CD14-positive monocyte (primary cell): Measurements from ENCODE around the gene RGS19. TPM values are rescaled to one million over a fixed set of nuclear protein-coding genes. Genes with fewer than 3 reads are reported as not detected.

Experiments used
- DNase-seq, 3 donors: peaks; one replicate each; pipeline ENCODE4 v3.0.0-alpha.2; 2011 to 2022
- H2AFZ ChIP-seq: 2 replicates; pipeline ENCODE4 v1.6.0; 2012; ENCODE audit warnings: mild to moderate bottlenecking, low read depth, low read length, inconsistent platforms; ENCODE audit not compliant: insufficient read depth, poor library complexity, severe bottlenecking
- H3K27ac ChIP-seq, 2 donors: 1 replicate in 1 of 2; 2 replicates in 1 of 2; pipeline ENCODE4 v1.5.1; 2012 to 2013; ENCODE audit warnings: low read length in 2 of 2, control low read depth in 1 of 2, inconsistent platforms in 1 of 2, low read depth in 1 of 2, mild to moderate bottlenecking in 1 of 2
- H3K27me3 ChIP-seq, 2 donors: one replicate each; pipeline versions ENCODE4 v1.6.0 to v1.6.1; 2011 to 2013; ENCODE audit warnings: low read length in 2 of 2; ENCODE audit not compliant: control insufficient read depth in 2 of 2, insufficient read depth in 2 of 2
- H3K36me3 ChIP-seq, 2 donors: replicated peaks in 1 of 2; 1 replicate in 1 of 2; 2 replicates in 1 of 2; pipeline versions ENCODE4 v1.5.1 to v1.6.1; 2012 to 2013; ENCODE audit warnings: low read length in 2 of 2, control low read depth in 1 of 2, inconsistent platforms in 1 of 2, mild to moderate bottlenecking in 1 of 2; ENCODE audit not compliant: insufficient read depth in 2 of 2, control insufficient read depth in 1 of 2
- H3K4me1 ChIP-seq, 2 donors: 1 replicate in 1 of 2; 2 replicates in 1 of 2; pipeline versions ENCODE4 v1.5.1 to v1.6.1; 2012 to 2013; ENCODE audit warnings: low read length in 2 of 2, control low read depth in 1 of 2, inconsistent platforms in 1 of 2, mild to moderate bottlenecking in 1 of 2, moderate library complexity in 1 of 2; ENCODE audit not compliant: insufficient read depth in 2 of 2, control insufficient read depth in 1 of 2
- H3K4me2 ChIP-seq: replicated peaks from 2 replicates; pipeline ENCODE3; 2012; ENCODE audit warnings: low read length, moderate library complexity, mild to moderate bottlenecking; ENCODE audit not compliant: poor library complexity, severe bottlenecking; ENCODE audit errors: extremely low read depth
- H3K4me3 ChIP-seq, 3 experiments: fragments of 200-600 bp in 1 of 3; sonication (generic) in 1 of 3; replicated peaks in 1 of 3; 1 replicate in 2 of 3; 2 replicates in 1 of 3; pipeline ENCODE4 v1.5.1; 2011 to 2013; ENCODE audit warnings: low read length in 3 of 3, mild to moderate bottlenecking in 3 of 3, control low read depth in 2 of 3, low read depth in 2 of 3, inconsistent platforms in 1 of 3, moderate library complexity in 1 of 3
- H3K79me2 ChIP-seq: 2 replicates; pipeline ENCODE4 v1.6.0; 2012; ENCODE audit warnings: mild to moderate bottlenecking, control low read depth, inconsistent platforms, low read length, moderate library complexity; ENCODE audit not compliant: insufficient read depth
- H3K9ac ChIP-seq: 2 replicates; pipeline ENCODE4 v1.6.0; 2017; ENCODE audit warnings: low read length, mild to moderate bottlenecking; ENCODE audit not compliant: insufficient read depth, poor library complexity, severe bottlenecking
- H3K9me3 ChIP-seq, 2 donors: replicated peaks in 1 of 2; 1 replicate in 1 of 2; 2 replicates in 1 of 2; pipeline versions ENCODE4 v1.5.1 to v1.6.1; 2012 to 2013; ENCODE audit warnings: low read length in 2 of 2, control low read depth in 1 of 2; ENCODE audit not compliant: control insufficient read depth in 1 of 2, insufficient read depth in 1 of 2
- H4K20me1 ChIP-seq: 2 replicates; pipeline ENCODE4 v1.6.0; 2012; ENCODE audit warnings: mild to moderate bottlenecking, low read length, control low read depth, moderate library complexity; ENCODE audit not compliant: insufficient read depth
- H3K27ac Mint-ChIP-seq, 7 donors: one replicate each; pipeline ENCODE4 v1.8.0; 2020; ENCODE audit warnings: mild to moderate bottlenecking in 7 of 7, mixed read lengths in 7 of 7, moderate library complexity in 6 of 7, inconsistent platforms in 2 of 7
- H3K27me3 Mint-ChIP-seq, 3 donors: one replicate each; pipeline ENCODE4 v1.8.0; 2021 to 2022; ENCODE audit warnings: low read depth in 3 of 3, mild to moderate bottlenecking in 3 of 3, mixed read lengths in 3 of 3, moderate library complexity in 3 of 3, inconsistent platforms in 1 of 3
- H3K36me3 Mint-ChIP-seq, 2 donors: one replicate each; pipeline ENCODE4 v1.8.0; 2020; ENCODE audit warnings: mixed read lengths in 2 of 2, inconsistent platforms in 1 of 2, mild to moderate bottlenecking in 1 of 2
- H3K4me1 Mint-ChIP-seq: one replicate; pipeline ENCODE4 v1.8.0; 2020; ENCODE audit warnings: mild to moderate bottlenecking, mixed read lengths
- H3K4me3 Mint-ChIP-seq, 2 donors: one replicate each; pipeline ENCODE4 v1.8.0; 2020; ENCODE audit warnings: mild to moderate bottlenecking in 2 of 2, mixed read lengths in 2 of 2, moderate library complexity in 1 of 2
- H3K9me3 Mint-ChIP-seq, 7 donors: one replicate each; pipeline ENCODE4 v1.8.0; 2020 to 2022; ENCODE audit warnings: mixed read lengths in 7 of 7, mild to moderate bottlenecking in 6 of 7, moderate library complexity in 6 of 7, inconsistent platforms in 2 of 7
- CTCF ChIP-seq: fragments of 200-600 bp; IDR thresholded peaks from one replicate; pipeline ENCODE4 v1.8.0; 2022; ENCODE audit warnings: antibody characterized with exemption, mild to moderate bottlenecking
- WGBS: methylation state at CpG from one replicate; pipeline ENCODE4 v1.1.5; 2013; ENCODE audit warnings: missing lambda C conversion rate; ENCODE audit not compliant: insufficient coverage; 5-methylcytosine and 5-hydroxymethylcytosine counted together
- intact Hi-C, 2 donors: fragments of 100-400 bp; cut with micrococcal nuclease; formaldehyde crosslinking; loops; one replicate each; pipeline versions ENCODE4 v1.15.0 to v1.15.1; 2023
- polyA plus RNA-seq, 3 donors: library from polyadenylated mRNA; depleted of rRNA in 1 of 3; unstranded in 2 of 3; stranded (reverse) in 1 of 3; fragments of 300-500 nt in 2 of 3; fragments of >200 nt in 1 of 3; fragmentation: Illumina TruSeq in 2 of 3; gene quantifications; 1 replicate in 2 of 3; 2 replicates in 1 of 3; pipeline ENCODE4 v1.2.3, GENCODE V29; 2012 to 2021

The RGS19 gene
- polyA plus RNA-seq, 3 donors: 235 to 280 (median 244) TPM

DNA sequence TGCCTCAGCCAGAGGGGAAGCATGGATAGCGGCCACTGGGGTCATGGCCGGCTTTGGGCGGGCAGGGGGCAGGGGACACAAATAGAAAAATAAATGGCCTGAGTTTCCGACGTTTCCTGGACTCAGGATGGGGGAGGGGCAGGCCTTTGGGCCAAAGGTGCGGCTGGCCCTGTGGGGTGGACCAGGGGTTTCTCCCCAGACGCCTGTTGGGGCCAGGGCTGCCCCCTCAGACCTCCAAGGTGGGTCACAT, 22.8 kb downstream of the RGS19 start:
- no peak overlapping the region for H3K4me3 ChIP-seq
- peaks cover 10 to 14% of the 10 kb centered on the region in 2 donors for H3K4me1 ChIP-seq
- 60% methylated on average over 4 of the region's 7 CpGs for WGBS
- no peak for DNase-seq
- H2AFZ ChIP-seq: no peak overlapping the region
- no peak overlapping the region for H3K9ac ChIP-seq
- peaks cover 19% of the 10 kb centered on the region for H3K4me1 Mint-ChIP-seq
- no peak overlapping the region for H3K4me2 ChIP-seq
- H3K27ac Mint-ChIP-seq: no peak overlapping the region
- H3K9me3 ChIP-seq: no peaks in the 10 kb centered on the region
- H3K27me3 ChIP-seq: peaks cover 0 to 39% of the 10 kb centered on the region in 2 donors
- H3K27me3 Mint-ChIP-seq: peaks cover 35 to 61% (median 38%) of the 10 kb centered on the region in 3 donors
- no peaks in the 10 kb centered on the region for H4K20me1 ChIP-seq
- intact Hi-C loops: no loop called here
- peaks cover 0 to 3% (median 0%) of the 10 kb centered on the region in 7 donors for H3K9me3 Mint-ChIP-seq
- H3K4me3 Mint-ChIP-seq: no peak overlapping the region
- H3K27ac ChIP-seq: no peak overlapping the region
- no peaks in the 10 kb centered on the region for H3K79me2 ChIP-seq
- H3K36me3 Mint-ChIP-seq: peaks cover 0 to 3% of the 10 kb centered on the region in 2 donors
- TF ChIP-seq CTCF: no peak
- H3K36me3 ChIP-seq: no peaks in the 10 kb centered on the region

- DNase-seq: no peak
- Histone ChIP-seq H3K9me3 (no peaks in the 10 kb centered on the region), H3K27me3 (peaks cover 0 to 40% of the 10 kb centered on the region in 2 donors), H3K4me2 (no peak overlapping the region), H2AFZ (no peak overlapping the region), H4K20me1 (no peaks in the 10 kb centered on the region), H3K9ac (no peak overlapping the region), H3K4me3 (no peak overlapping the region), H3K4me1 (peaks cover 10 to 14% of the 10 kb centered on the region in 2 donors), H3K79me2 (no peaks in the 10 kb centered on the region), H3K27ac (no peak overlapping the region), H3K36me3 (no peaks in the 10 kb centered on the region)
- peaks cover 19% of the 10 kb centered on the region for H3K4me1 Mint-ChIP-seq
- peaks cover 0 to 3% of the 10 kb centered on the region in 2 donors for H3K36me3 Mint-ChIP-seq
- no peak overlapping the region for H3K4me3 Mint-ChIP-seq
- peaks cover 0 to 3% (median 0%) of the 10 kb centered on the region in 7 donors for H3K9me3 Mint-ChIP-seq
- 43% methylated on average over 21 of the region's 22 CpGs for WGBS
- TF ChIP-seq CTCF: no peak
- intact Hi-C loops: no loop called here
- peaks cover 38 to 66% (median 43%) of the 10 kb centered on the region in 3 donors for H3K27me3 Mint-ChIP-seq
- no peak overlapping the region for H3K27ac Mint-ChIP-seq
These were observed 23.3 kb downstream of the RGS19 start for GRCh38 chr20:64055893-64056638.
